DND-41 (cell line): ENCODE measurements around the gene SLC35F4.

Experiments
- CTCF ChIP-seq: IDR thresholded peaks from 2 replicates; pipeline ENCODE4 v1.5.1; 2012; ENCODE audit warnings: borderline replicate concordance, low read length, moderate library complexity, mild to moderate bottlenecking; ENCODE audit not compliant: poor library complexity, severe bottlenecking; ENCODE audit errors: extremely low read depth
- EZH2 ChIP-seq: IDR thresholded peaks from 3 replicates; pipeline ENCODE4 v1.6.1; 2012; ENCODE audit warnings: borderline replicate concordance, low read depth, mild to moderate bottlenecking, moderate library complexity, low read length, inconsistent platforms; ENCODE audit not compliant: severe bottlenecking

GRCh38 chr14:57609192-57610075 lies 256.5 kb downstream of the SLC35F4 start:
- TF ChIP-seq CTCF (no peak), EZH2 (no peak)
